Spleen (tissue), 11 donors: ENCODE results near the gene KCND2. TPM values are rescaled to one million over a fixed set of nuclear protein-coding genes. Genes with fewer than 3 reads are reported as not detected.
A peak's percentile ranks its signal among the peaks of the same experiment; 100 is the strongest.

Experiments
- DNase-seq: peaks from one replicate; pipeline ENCODE4 v3.0.0-alpha.2; 2020
- H3K27ac ChIP-seq, 8 donors: fragments of 200-600 bp; sonication (generic) in 7 of 8; 1 replicate in 4 of 8; 2 replicates in 4 of 8; pipeline versions ENCODE4 v1.5.0 to v1.8.0; 2016 to 2021; ENCODE audit warnings: inconsistent platforms in 4 of 8, mild to moderate bottlenecking in 4 of 8, moderate library complexity in 1 of 8
- H3K27me3 ChIP-seq, 7 donors: fragments of 200-600 bp; sonication (generic) in 6 of 7; replicated peaks in 1 of 7; 1 replicate in 4 of 7; 2 replicates in 3 of 7; pipeline versions ENCODE4 v1.5.0 to v1.8.0; 2016 to 2021; ENCODE audit warnings: inconsistent platforms in 3 of 7, mild to moderate bottlenecking in 1 of 7
- H3K36me3 ChIP-seq, 6 donors: fragments of 200-600 bp; sonication (generic) in 5 of 6; 1 replicate in 4 of 6; 2 replicates in 2 of 6; pipeline versions ENCODE4 v1.5.0 to v1.8.0; 2016 to 2021; ENCODE audit warnings: inconsistent platforms in 2 of 6
- H3K4me1 ChIP-seq, 6 donors: fragments of 200-600 bp; sonication (generic) in 5 of 6; 1 replicate in 3 of 6; 2 replicates in 3 of 6; pipeline versions ENCODE4 v1.5.0 to v1.8.0; 2016 to 2021; ENCODE audit warnings: inconsistent platforms in 3 of 6
- H3K4me3 ChIP-seq, 8 donors: fragments of 200-600 bp; sonication (generic) in 7 of 8; 1 replicate in 4 of 8; 2 replicates in 4 of 8; pipeline versions ENCODE4 v1.5.0 to v1.8.0; 2016 to 2021; ENCODE audit warnings: inconsistent platforms in 4 of 8, mild to moderate bottlenecking in 4 of 8, moderate library complexity in 2 of 8
- H3K9me3 ChIP-seq, 8 donors: fragments of 200-600 bp; sonication (generic) in 7 of 8; 1 replicate in 4 of 8; 2 replicates in 4 of 8; pipeline versions ENCODE4 v1.5.0 to v1.8.0; 2016 to 2021; ENCODE audit warnings: inconsistent platforms in 4 of 8
- POLR2A ChIP-seq, 3 donors: fragments of 450-650 bp; IDR thresholded peaks; one replicate each; pipeline ENCODE4 v1.5.1; 2017; ENCODE audit warnings: antibody characterized with exemption in 3 of 3, mild to moderate bottlenecking in 1 of 3
- POLR2AphosphoS5 ChIP-seq, 3 donors: sonication (generic); formaldehyde crosslinking; IDR thresholded peaks; one replicate each; pipeline ENCODE4 v1.5.1; 2017; ENCODE audit warnings: antibody characterized with exemption in 3 of 3
- WGBS, 5 donors: extraction: QIAGEN DNeasy Blood & Tissue Kit in 3 of 5; methylation state at CpG; one replicate each; pipeline versions ENCODE4 v1.1.5 to v1.1.7; 2013 to 2018; 5-methylcytosine and 5-hydroxymethylcytosine counted together
- intact Hi-C: fragments of 100-400 bp; cut with DNase I; formaldehyde crosslinking; loops from one replicate; pipeline ENCODE4 v1.15.0; 2023; ENCODE audit warnings: low total_unique reads
- polyA plus RNA-seq, 3 donors: library from polyadenylated mRNA; stranded (reverse); fragments of 200-250 nt; gene quantifications; one replicate each; pipeline ENCODE4 v1.2.1, GENCODE V29; 2013
- total RNA-seq, 7 donors: library from RNA; depleted of rRNA in 3 of 7; stranded (reverse); fragments of >200 nt in 3 of 7; fragmentation: NEBNext Ultra II Directional in 4 of 7; extraction: Animal tissue kit (Norgen Biotek cat#: 25700) in 4 of 7; gene quantifications; one replicate each; pipeline versions ENCODE4 v1.1.0 to v1.2.1, GENCODE V29; 2016 to 2021
- TF ChIP-seq, protein P1 (sequence below), 11 experiments: fragments of 200-600 bp in 7 of 11; fragments of 450-650 bp in 4 of 11; sonication (generic) in 4 of 11; IDR thresholded peaks in 8 of 11; conservative IDR thresholded peaks in 3 of 11; 1 replicate in 7 of 11; 2 replicates in 4 of 11; pipeline versions ENCODE4 v1.4.0 to v1.8.0; 2016 to 2021; ENCODE audit warnings: antibody characterized with exemption in 11 of 11, inconsistent platforms in 4 of 11, mild to moderate bottlenecking in 1 of 11
- donor health status: healthy with polysubstance abuse.
- donor health status: DM: no; HTN: no; CAD: no; lungs with moderate emphysema.
- donor health status: DM: no; HTN: no; CAD: no.
- donor health status: Bipolar disorder and iron deficiency.
- donor health status: healthy.
- donor health status: DM: no; HTN: no; CAD: no.
- donor health status: DM: yes; HTN: yes; CAD: no.

Gene KCND2
- total and polyA plus RNA-seq, 10 donors: 0.02 to 0.80 (median 0.26) TPM; not detected in 1

- Histone ChIP-seq H3K4me3 (peak overlapping the region in 5 of 8 donors; percentile 7 to 62 (median 29)), H3K36me3 (no peaks in the 10 kb centered on the region), H3K27me3 (peaks cover 0 to 47% (median 18%) of the 10 kb centered on the region in 7 donors), H3K9me3 (peaks cover 0 to 7% (median 0%) of the 10 kb centered on the region in 8 donors), H3K27ac (no peak overlapping the region), H3K4me1 (peaks cover 0 to 16% (median 7%) of the 10 kb centered on the region in 6 donors)
- intact Hi-C loops: no loop called here
- DNase-seq: no peak
- 0 to 4% (median 3%) methylated on average over 34 to 38 of the region's 38 CpGs for whole genome bisulfite sequencing, 5 donors
- TF ChIP-seq, protein P1, sequence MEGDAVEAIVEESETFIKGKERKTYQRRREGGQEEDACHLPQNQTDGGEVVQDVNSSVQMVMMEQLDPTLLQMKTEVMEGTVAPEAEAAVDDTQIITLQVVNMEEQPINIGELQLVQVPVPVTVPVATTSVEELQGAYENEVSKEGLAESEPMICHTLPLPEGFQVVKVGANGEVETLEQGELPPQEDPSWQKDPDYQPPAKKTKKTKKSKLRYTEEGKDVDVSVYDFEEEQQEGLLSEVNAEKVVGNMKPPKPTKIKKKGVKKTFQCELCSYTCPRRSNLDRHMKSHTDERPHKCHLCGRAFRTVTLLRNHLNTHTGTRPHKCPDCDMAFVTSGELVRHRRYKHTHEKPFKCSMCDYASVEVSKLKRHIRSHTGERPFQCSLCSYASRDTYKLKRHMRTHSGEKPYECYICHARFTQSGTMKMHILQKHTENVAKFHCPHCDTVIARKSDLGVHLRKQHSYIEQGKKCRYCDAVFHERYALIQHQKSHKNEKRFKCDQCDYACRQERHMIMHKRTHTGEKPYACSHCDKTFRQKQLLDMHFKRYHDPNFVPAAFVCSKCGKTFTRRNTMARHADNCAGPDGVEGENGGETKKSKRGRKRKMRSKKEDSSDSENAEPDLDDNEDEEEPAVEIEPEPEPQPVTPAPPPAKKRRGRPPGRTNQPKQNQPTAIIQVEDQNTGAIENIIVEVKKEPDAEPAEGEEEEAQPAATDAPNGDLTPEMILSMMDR (IDR thresholded peaks at IDR 0.05 in 8 of 11, conservative IDR thresholded peaks at IDR 0.05 in 3 of 11): no peak
- TF ChIP-seq POLR2A (IDR thresholded peaks at IDR 0.05) (no peak), POLR2AphosphoS5 (IDR thresholded peaks at IDR 0.05) (no peak)
Observed at GRCh38 chr7:120273476-120273975, 551 bp downstream of the KCND2 start.

- peaks cover 0 to 7% (median 0%) of the 10 kb centered on the region in 8 donors for H3K9me3 ChIP-seq
- no peak overlapping the region for H3K27ac ChIP-seq
- peaks cover 0 to 16% (median 7%) of the 10 kb centered on the region in 6 donors for H3K4me1 ChIP-seq
- H3K27me3 ChIP-seq: peaks cover 0 to 47% (median 18%) of the 10 kb centered on the region in 7 donors
- H3K36me3 ChIP-seq: no peaks in the 10 kb centered on the region
- 84 to 96% (median 92%) methylated on average over 15 to 16 of the region's 16 CpGs for WGBS, 5 donors
- DNase-seq: no peak
- H3K4me3 ChIP-seq: no peak overlapping the region
- intact Hi-C loops: no loop called here
- TF ChIP-seq, protein P1 (IDR thresholded peaks at IDR 0.05 in 8 of 11, conservative IDR thresholded peaks at IDR 0.05 in 3 of 11): no peak
- TF ChIP-seq POLR2AphosphoS5 (IDR thresholded peaks at IDR 0.05) (no peak), POLR2A (IDR thresholded peaks at IDR 0.05) (no peak)
Observed at GRCh38 chr7:120274482-120274881, 1.5 kb downstream of the KCND2 start.

DNA sequence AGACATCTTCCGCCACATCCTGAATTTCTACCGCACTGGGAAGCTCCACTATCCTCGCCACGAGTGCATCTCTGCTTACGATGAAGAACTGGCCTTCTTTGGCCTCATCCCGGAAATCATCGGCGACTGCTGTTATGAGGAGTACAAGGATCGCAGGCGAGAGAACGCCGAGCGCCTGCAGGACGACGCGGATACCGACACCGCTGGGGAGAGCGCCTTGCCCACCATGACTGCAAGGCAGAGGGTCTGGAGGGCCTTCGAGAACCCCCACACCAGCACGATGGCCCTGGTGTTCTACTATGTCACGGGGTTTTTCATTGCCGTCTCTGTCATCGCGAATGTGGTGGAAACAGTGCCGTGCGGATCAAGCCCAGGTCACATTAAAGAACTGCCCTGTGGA, 1.9 kb downstream of the KCND2 start:
- no peak overlapping the region for H3K27ac ChIP-seq
- no peak overlapping the region for H3K4me3 ChIP-seq
- TF ChIP-seq, protein P1 (IDR thresholded peaks at IDR 0.05 in 8 of 11, conservative IDR thresholded peaks at IDR 0.05 in 3 of 11): no peak
- TF ChIP-seq POLR2AphosphoS5 (IDR thresholded peaks at IDR 0.05) (no peak), POLR2A (IDR thresholded peaks at IDR 0.05) (no peak)
- peaks cover 0 to 7% (median 0%) of the 10 kb centered on the region in 8 donors for H3K9me3 ChIP-seq
- H3K4me1 ChIP-seq: peaks cover 0 to 16% (median 7%) of the 10 kb centered on the region in 6 donors
- DNase-seq: no peak
- intact Hi-C loops: no loop called here
- 95 to 98% (median 96%) methylated on average over 25 to 27 of the region's 27 CpGs for WGBS, 5 donors
- peaks cover 0 to 46% (median 18%) of the 10 kb centered on the region in 7 donors for H3K27me3 ChIP-seq
- H3K36me3 ChIP-seq: no peaks in the 10 kb centered on the region

- Histone ChIP-seq H3K36me3 (no peaks in the 10 kb centered on the region), H3K27me3 (peaks cover 0 to 33% (median 18%) of the 10 kb centered on the region in 7 donors), H3K9me3 (peaks cover 0 to 7% (median 0%) of the 10 kb centered on the region in 8 donors), H3K4me3 (no peak overlapping the region), H3K4me1 (peaks cover 0 to 16% (median 7%) of the 10 kb centered on the region in 6 donors), H3K27ac (no peak overlapping the region)
- DNase-seq: no peak
- TF ChIP-seq POLR2AphosphoS5 (IDR thresholded peaks at IDR 0.05): no peak
- TF ChIP-seq, protein P1 (IDR thresholded peaks at IDR 0.05 in 8 of 11, conservative IDR thresholded peaks at IDR 0.05 in 3 of 11): no peak
- no peak for TF ChIP-seq POLR2A (IDR thresholded peaks at IDR 0.05)
- intact Hi-C loops: no loop called here
Observed at GRCh38 chr7:120276720-120277119, 3.7 kb downstream of the KCND2 start.
